Stimulated activated CD8-positive, alpha-beta memory T cell treated with anti-CD3 and anti-CD28 coated beads, Interleukin-15, amount 100 ng/mL, for 24 hours (primary cell): ENCODE data around the gene ANAPC1.
"Not testable (repeated sequence)": the region's sequence is repeated elsewhere in the genome, so short reads cannot be mapped to it uniquely, and the experiment has no call there.

Experiments used
- DNase-seq: peaks from one replicate; pipeline ENCODE4 v3.0.0-alpha.2; 2020; ENCODE audit warnings: low read depth

ANAPC1 gene

GRCh38 chr2:111903930-111904439 lies 20.0 kb upstream of the ANAPC1 start:
- DNase-seq, result no peak

- no peak for DNase-seq
These were observed 19.5 kb upstream of the ANAPC1 start for GRCh38 chr2:111903516-111903915.

DNA sequence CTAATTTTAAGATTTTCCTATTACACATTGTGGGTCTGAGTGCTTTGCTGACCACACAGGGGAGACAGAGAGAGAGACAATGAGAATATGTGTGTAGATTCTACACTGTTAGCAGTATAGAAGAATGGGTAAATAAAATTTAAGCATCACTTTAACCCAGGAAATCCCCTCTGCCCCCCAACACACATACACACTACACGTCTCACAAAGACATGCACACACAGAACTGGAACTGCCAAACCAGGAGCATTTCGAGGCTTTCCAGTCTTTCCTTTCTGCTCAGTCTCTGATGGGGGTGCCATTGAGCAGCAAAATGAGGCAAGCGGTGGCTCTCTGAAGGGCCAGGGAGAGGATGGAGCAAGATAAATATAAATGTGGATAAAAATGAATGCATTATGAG lies 16.9 kb upstream of the ANAPC1 start:
- DNase-seq, result no peak

DNA sequence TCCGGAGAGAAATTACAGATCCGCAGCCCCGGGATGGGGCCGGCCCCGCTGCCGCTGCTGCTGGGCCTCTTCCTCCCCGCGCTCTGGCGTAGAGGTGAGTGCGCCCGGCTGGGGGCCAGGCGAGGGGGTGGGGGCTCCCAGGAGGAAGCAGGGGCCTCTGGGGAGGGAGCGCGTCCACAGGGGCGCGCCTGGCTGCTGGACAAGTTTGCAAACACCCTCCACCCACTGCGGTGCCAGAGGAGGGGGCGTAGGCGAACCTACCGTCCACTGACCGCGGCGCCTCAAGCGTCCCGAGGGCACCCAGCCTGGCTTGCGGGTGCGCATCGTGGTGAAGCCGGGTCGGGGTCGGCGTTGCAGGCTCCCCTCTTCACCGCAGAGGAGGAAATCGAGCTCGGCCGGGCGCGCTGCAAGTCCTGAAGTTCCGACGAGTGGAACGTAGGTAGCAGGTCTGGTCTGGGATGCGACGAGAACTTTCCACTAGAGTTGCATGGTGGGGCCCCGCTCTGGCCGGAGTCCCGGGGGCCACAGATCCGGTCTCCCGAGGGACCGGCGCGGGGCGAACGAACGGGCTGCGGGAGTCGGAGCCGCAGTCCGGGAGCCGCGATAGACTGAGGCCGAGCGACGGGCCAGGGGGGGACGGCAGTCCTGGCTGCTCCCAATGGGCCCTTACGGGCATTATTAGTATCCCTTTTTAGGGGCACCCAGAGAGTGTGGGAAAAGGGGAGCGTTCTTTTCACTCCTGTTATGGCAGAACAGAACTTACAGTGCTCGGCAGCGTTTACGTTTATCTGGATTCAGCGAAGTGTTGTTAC lies 14.9 kb upstream of the ANAPC1 start:
- no peak for DNase-seq

GRCh38 chr2:111897924-111898702 lies 14.1 kb upstream of the ANAPC1 start, which contains the start of gene MERTK:
MERTK (plus strand) TSS chr2:111898607; CDS start chr2:111898736, 129 bp downstream.
- DNase-seq, result peak; percentile 20

DNA sequence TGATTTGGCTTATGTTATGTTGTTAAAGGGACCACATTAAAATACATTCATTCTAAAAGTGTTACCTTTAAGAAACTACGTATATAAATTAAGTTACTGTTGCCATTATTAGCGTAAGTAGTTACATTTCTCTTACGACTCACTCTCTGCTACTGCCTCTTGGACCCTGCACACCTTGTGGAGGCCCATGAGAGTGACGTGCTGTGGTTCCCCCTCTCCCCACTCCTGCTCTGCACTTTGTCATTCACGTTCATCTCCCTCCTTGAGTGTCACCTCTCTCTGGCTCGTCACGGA lies 13.6 kb upstream of the ANAPC1 start:
- no peak for DNase-seq

GRCh38 chr2:111896576-111896975 lies 12.6 kb upstream of the ANAPC1 start:
- DNase-seq, result no peak

DNA sequence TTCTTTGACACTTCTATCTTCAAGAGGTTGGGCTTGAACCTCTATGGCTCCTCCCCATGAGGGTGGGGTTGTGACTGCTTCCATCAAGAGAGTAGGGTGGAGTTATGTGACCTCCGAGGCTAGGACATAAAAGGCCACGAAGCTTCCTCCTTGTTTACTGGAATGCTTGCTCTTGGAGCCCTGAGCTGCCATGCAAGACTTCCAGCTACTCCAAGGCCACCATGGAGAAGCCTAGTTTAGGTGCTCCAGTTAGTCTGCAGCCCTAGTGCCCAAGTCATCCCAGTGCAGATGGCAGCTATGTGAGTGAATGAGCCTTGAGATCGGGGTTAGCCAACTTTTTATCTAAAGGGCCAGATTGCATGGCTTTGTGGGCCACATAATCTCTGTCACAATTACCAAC lies 12.0 kb upstream of the ANAPC1 start:
- DNase-seq, result no peak

DNA sequence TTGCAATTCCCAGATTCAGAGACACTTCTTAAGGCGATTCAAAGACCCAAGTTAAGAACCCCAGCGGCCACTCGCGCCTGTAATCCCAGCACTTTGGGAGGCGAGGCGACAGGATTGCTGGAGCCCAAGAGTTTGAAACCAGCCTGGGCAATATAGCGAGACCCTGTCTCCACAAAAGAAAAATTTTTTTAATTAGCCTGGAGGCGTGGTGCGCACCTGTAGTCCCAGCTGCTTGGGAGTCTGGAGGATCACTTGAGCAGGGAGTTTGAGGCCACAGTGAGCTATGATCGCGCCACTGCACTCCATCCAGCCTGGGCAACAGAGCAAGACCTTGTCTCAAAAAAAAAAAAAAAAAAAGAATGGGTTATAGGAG lies 585 bp upstream of the ANAPC1 start:
- DNase-seq, result no peak

GRCh38 chr2:111872806-111873205 lies 11.2 kb downstream of the ANAPC1 start:
- DNase-seq, result not testable (repeated sequence)

DNA sequence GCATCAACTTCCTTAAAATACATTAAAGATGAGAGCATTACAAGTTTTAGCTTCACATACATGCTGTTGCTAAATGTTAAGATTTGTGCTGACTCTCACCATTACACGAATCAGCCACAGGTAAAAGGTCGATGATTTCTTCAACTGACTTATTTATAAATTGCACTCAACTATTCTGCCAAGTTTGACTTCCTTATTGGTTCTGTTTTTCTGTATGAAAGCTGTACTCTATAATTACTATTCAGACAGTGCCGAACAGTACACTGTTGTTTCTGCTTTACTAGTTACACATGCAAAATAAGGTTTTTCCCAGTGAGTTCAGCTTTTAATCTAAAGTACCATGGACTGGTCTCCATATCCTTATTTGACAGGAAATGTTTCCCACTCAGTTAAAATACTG lies 18.9 kb downstream of the ANAPC1 start:
- DNase-seq, result not testable (repeated sequence)

- not testable (repeated sequence) for DNase-seq
These were observed 24.0 kb downstream of the ANAPC1 start for GRCh38 chr2:111860005-111860404.

DNA sequence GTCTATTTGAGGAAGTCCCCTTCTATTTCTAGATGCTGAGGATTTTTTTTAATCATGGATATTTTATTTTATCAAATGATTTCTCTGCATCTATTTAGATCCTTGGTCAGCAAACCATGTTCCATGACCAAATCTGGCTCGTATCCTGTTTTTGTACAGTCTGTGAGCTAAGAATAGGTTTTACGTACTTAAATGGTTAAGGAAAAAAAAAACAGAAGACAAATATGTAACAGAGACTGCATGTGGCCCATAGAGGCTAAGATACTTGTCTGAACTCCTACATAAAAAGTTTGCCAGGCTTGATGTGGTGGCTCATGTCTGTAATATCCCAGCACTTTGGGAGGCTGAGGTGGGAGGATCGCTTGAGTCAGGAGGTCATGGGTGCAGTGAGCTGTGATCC lies 31.4 kb downstream of the ANAPC1 start:
- DNase-seq, result not testable (repeated sequence)

- not testable (repeated sequence) for DNase-seq
These were observed 33.3 kb downstream of the ANAPC1 start for GRCh38 chr2:111850646-111851045.

GRCh38 chr2:111839625-111840282 lies 44.2 kb downstream of the ANAPC1 start:
- DNase-seq, result not testable (repeated sequence)

GRCh38 chr2:111838992-111839391 lies 45.0 kb downstream of the ANAPC1 start:
- not testable (repeated sequence) for DNase-seq

- not testable (repeated sequence) for DNase-seq
These were observed 49.8 kb downstream of the ANAPC1 start for GRCh38 chr2:111834221-111834620.

DNA sequence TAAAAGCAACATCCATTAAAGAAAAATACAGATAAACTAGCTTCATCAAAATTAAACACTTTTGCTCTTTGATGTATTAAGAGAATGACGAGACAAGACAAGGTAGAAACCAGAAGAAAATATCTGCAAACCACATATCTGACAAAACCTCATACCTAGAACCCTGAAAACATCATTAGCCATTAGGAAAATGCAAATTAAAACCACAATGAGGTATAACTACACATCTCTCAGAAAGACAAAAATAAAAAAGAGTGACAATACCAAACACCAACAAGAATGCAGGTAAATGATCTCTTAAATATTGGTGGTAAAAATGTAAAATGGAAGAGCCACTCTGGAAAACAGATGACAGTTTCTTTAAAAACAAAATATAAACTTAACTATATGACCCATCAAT lies 53.5 kb downstream of the ANAPC1 start:
- not testable (repeated sequence) for DNase-seq

DNA sequence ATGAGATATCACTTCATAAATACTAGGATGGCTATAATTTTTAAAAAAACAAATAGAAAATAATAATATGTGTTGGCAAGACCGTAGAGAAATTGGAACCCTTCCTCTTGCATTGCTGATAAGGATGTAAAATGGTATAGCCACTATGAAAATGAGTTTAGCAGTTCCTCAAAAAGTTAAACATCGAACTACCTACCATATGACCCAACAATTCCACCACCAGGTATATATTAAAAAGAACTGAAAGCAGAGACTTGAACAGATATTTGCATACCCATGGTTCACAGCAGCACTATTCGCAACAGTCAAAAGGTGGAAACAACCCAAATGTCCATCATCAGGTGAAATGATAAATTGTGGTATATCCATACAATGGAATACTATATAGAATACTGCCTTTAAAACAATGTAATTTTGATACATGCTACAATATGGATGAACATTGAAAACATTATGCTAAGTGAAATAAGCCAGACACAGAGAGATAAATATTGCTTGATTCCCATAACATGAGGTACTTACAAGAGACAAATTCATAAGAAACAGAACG lies 55.7 kb downstream of the ANAPC1 start:
- not testable (repeated sequence) for DNase-seq

- not testable (repeated sequence) for DNase-seq
These were observed 70.9 kb downstream of the ANAPC1 start for GRCh38 chr2:111812970-111813622.

DNA sequence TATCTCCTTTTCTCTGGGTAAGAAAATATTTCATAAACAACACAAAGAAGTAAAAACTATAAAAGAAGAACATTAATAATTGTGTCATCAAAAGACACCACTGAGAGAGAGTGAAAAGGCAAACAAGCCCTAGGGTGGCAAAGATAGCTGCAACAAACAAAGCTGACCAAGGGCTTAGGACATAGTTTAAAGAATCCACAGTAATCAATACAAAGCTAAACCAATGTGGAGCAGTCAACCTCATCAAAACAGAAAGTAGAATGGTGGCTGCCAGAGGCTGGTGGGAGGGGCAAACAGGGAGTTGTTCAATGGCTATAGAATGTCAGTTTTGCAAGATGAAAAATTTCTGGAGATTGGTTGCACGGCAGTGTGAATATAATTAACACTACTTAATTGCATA lies 93.4 kb downstream of the ANAPC1 start:
- DNase-seq, result not testable (repeated sequence)

DNA sequence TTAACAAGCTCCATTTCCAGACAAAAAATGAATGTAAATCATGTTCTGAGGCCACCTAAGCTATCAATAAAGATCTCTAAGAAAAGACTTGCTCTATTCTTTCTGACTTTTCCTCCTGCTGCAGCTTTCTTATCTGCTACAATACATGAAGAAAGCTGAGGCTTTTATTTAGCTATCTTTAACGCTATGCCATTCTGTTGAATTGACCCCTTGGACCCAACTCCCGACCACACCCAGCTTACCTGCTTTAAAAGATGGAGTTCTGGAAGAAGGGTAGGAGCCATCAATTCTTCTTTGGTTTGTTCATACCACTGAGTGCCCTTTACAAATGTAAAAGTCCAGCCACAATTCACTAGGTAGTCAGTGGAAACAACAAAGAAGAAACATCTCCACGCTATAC lies 99.9 kb downstream of the ANAPC1 start:
- DNase-seq, result not testable (repeated sequence)
